Measurements from ENCODE around the gene SLC16A1.

- TF ChIP-seq CTCF (IDR thresholded peaks at IDR 0.05; ENCODE audit: insufficient read depth, low read length, poor library complexity, severe bottlenecking) = no peak
- no peak for TF ChIP-seq EZH2phosphoT487 (conservative IDR thresholded peaks at IDR 0.05; ENCODE audit: low read length)
Measured at GRCh38 chr1:112906150-112906698, 49.8 kb downstream of the SLC16A1 start.
